Gastrocnemius medialis (tissue), 4 donors: ENCODE results near the gene PARD3.

Experiments
- POLR2A ChIP-seq, 2 donors: fragments of 450-650 bp; IDR thresholded peaks; one replicate each; pipeline ENCODE4 v1.6.1; 2017; ENCODE audit warnings: antibody characterized with exemption in 2 of 2, mild to moderate bottlenecking in 2 of 2, moderate library complexity in 2 of 2
- TF ChIP-seq, protein P1 (sequence below), 5 experiments: fragments of 450-650 bp in 3 of 5; fragments of 200-600 bp in 2 of 5; sonication (generic) in 2 of 5; IDR thresholded peaks in 4 of 5; conservative IDR thresholded peaks in 1 of 5; 1 replicate in 4 of 5; 2 replicates in 1 of 5; pipeline ENCODE4 v1.5.1; 2016 to 2019; ENCODE audit warnings: antibody characterized with exemption in 5 of 5, mild to moderate bottlenecking in 3 of 5, moderate library complexity in 3 of 5

DNA sequence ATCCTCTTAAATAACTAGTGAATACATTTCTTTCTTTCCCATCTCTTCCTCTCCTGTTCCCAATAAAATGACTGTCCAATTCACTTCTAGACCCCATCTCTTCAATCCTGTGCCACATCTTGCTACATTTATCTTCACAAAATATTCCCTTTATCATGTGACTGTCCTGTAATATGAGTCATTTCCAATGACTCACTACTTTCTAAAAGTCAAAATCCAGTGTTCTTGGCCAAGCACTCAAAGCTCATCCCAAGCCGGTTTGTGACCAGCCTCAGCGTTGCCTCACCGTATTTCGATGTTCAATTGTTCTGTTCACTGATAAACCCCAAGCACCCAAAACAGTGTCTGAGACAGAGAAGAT lies 104.7 kb downstream of the PARD3 start:
- TF ChIP-seq, protein P1, sequence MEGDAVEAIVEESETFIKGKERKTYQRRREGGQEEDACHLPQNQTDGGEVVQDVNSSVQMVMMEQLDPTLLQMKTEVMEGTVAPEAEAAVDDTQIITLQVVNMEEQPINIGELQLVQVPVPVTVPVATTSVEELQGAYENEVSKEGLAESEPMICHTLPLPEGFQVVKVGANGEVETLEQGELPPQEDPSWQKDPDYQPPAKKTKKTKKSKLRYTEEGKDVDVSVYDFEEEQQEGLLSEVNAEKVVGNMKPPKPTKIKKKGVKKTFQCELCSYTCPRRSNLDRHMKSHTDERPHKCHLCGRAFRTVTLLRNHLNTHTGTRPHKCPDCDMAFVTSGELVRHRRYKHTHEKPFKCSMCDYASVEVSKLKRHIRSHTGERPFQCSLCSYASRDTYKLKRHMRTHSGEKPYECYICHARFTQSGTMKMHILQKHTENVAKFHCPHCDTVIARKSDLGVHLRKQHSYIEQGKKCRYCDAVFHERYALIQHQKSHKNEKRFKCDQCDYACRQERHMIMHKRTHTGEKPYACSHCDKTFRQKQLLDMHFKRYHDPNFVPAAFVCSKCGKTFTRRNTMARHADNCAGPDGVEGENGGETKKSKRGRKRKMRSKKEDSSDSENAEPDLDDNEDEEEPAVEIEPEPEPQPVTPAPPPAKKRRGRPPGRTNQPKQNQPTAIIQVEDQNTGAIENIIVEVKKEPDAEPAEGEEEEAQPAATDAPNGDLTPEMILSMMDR (IDR thresholded peaks at IDR 0.05 in 4 of 5, conservative IDR thresholded peaks at IDR 0.05 in 1 of 5) = no peak
- no peak for TF ChIP-seq POLR2A (IDR thresholded peaks at IDR 0.05)
